HTR-8/SVneo (cell line): Measurements from ENCODE around the gene SLC25A42.

Experiments used
- DNase-seq: peaks from one replicate; pipeline ENCODE4 v3.0.0; 2011; ENCODE audit warnings: low spot score, mixed read lengths; ENCODE audit not compliant: insufficient read length
- FAIRE-seq: peaks from 2 replicates; lab custom pipeline; 2011; peaks lifted over from hg19 to GRCh38; lab: Jason Lieb, UNC

Gene SLC25A42

GRCh38 chr19:19154768-19155494 lies 91.1 kb downstream of the SLC25A42 start:
- no peak for FAIRE-seq
- no peak for DNase-seq

GRCh38 chr19:19155495-19156219 lies 91.9 kb downstream of the SLC25A42 start:
- no peak for DNase-seq
- FAIRE-seq: no peak

GRCh38 chr19:19157808-19158207 lies 94.0 kb downstream of the SLC25A42 start:
- DNase-seq: no peak
- no peak for FAIRE-seq

- FAIRE-seq: no peak
Observed at GRCh38 chr19:19159534-19159933, 95.7 kb downstream of the SLC25A42 start.

GRCh38 chr19:19160461-19161035 lies 96.8 kb downstream of the SLC25A42 start:
- DNase-seq: no peak

More at GRCh38 chr19:19159534-19159933, 95.7 kb downstream of the SLC25A42 start:
- DNase-seq: no peak

GRCh38 chr19:19162495-19162894 lies 98.7 kb downstream of the SLC25A42 start:
- no peak for FAIRE-seq

More at GRCh38 chr19:19160461-19161035, 96.8 kb downstream of the SLC25A42 start:
- FAIRE-seq: no peak

More at GRCh38 chr19:19162495-19162894, 98.7 kb downstream of the SLC25A42 start:
- no peak for DNase-seq
